Pancreas (tissue), 10 donors: ENCODE results near the gene ZNF683. TPM values are rescaled to one million over a fixed set of nuclear protein-coding genes. Genes with fewer than 3 reads are reported as not detected.

Experiments used
- ATAC-seq, 4 donors: fragments of 200-7000 bp; cut with Tn5 transposase; one replicate each; pipeline versions ENCODE4 v1.8.0 to v1.9.1; 2020; ENCODE audit warnings: mild to moderate bottlenecking in 4 of 4, moderate library complexity in 4 of 4
- DNase-seq, 6 donors: peaks; one replicate each; pipeline ENCODE4 v3.0.0-alpha.2; 2020
- FAIRE-seq: peaks from 2 replicates; lab custom pipeline; 2012; peaks lifted over from hg19 to GRCh38; lab: Jason Lieb, UNC
- H3K27ac ChIP-seq, 4 donors: fragments of 200-600 bp; sonication (generic); 1 replicate in 3 of 4; 2 replicates in 1 of 4; pipeline versions ENCODE4 v1.5.0 to v1.8.0; 2020
- H3K27me3 ChIP-seq, 4 donors: fragments of 200-600 bp; one replicate each; pipeline ENCODE4 v1.8.0; 2021
- H3K36me3 ChIP-seq, 3 donors: fragments of 200-600 bp; sonication (generic) in 1 of 3; one replicate each; pipeline versions ENCODE4 v1.5.0 to v1.8.0; 2020 to 2021
- H3K4me1 ChIP-seq, 3 donors: fragments of 200-600 bp; one replicate each; pipeline ENCODE4 v1.8.0; 2021
- H3K4me3 ChIP-seq, 4 donors: fragments of 200-600 bp; sonication (generic) in 2 of 4; one replicate each; pipeline versions ENCODE4 v1.5.0 to v1.8.0; 2020 to 2021
- H3K9me3 ChIP-seq, 4 donors: fragments of 200-600 bp; one replicate each; pipeline ENCODE4 v1.8.0; 2021
- WGBS, 2 donors: extraction: QIAGEN DNeasy Blood & Tissue Kit; methylation state at CpG; one replicate each; pipeline ENCODE4 v1.1.7; 2013; 5-methylcytosine and 5-hydroxymethylcytosine counted together
- intact Hi-C, 3 donors: fragments of 100-400 bp; cut with DNase I; formaldehyde crosslinking; loops; one replicate each; pipeline versions ENCODE4 v1.11.1 to v1.14.2; 2022
- polyA plus RNA-seq, 2 donors: library from polyadenylated mRNA; stranded (reverse); fragments of 200-250 nt; gene quantifications; one replicate each; pipeline ENCODE4 v1.2.3, GENCODE V29; 2013
- total RNA-seq, 6 donors: library from RNA; stranded (reverse); fragmentation: NEBNext Ultra II Directional in 4 of 6; extraction: Animal tissue kit (Norgen Biotek cat#: 25700) in 4 of 6; gene quantifications; one replicate each; pipeline versions ENCODE4 v1.2.1 to v1.2.4, GENCODE V29; 2021 to 2023
- TF ChIP-seq, protein P1 (sequence below), 4 donors: fragments of 200-600 bp; sonication (generic) in 3 of 4; IDR thresholded peaks; one replicate each; pipeline versions ENCODE4 v1.5.0 to v1.8.0; 2021; ENCODE audit warnings: antibody characterized with exemption in 4 of 4
- donor health status: healthy with polysubstance abuse.
- donor health status: DM: no; HTN: no; CAD: no; lungs with moderate emphysema.
- donor health status: DM: no; HTN: no; CAD: no.
- donor health status: control.
- donor health status: control.
- donor health status: Bipolar disorder and iron deficiency.
- donor health status: DM: yes; HTN: yes; CAD: no.
- donor health status: DM: no; HTN: no; CAD: no.
- donor health status: DM: no; HTN: no; CAD: no.
- donor health status: DM: yes; HTN: yes; CAD: no.

ZNF683 gene
- total and polyA plus RNA-seq, 8 donors, result 0.12 to 0.47 (median 0.27) TPM; not detected in 4

DNA sequence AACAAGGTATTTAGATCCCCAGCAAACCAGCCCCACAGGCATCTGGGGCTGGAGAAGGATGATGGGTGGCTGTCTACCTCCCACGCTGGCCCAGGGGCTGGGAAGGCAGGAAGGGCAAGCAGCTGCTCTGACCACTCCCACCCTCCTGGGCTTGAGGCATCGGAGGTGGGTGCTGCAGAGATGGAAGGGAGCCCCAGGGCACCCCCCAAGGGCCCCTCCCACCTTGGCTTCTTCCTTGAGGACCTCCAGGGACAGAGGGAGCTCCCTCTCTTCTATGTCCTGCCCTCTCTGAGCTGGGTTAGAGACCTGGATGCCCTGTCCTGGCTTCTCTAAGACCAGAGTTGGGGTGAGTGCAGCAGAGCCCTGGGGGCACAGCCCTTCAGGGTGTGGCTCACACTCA lies 51.7 kb downstream of the ZNF683 start:
- H3K4me1 ChIP-seq, result no peaks in the 10 kb centered on the region
- intact Hi-C loops, result loop anchor here in 1 of 3 donors (5.0 kb wide), 1 partner anchor 39 kb away; the partner anchor contains the start of gene SH3BGRL3
- no peaks in the 10 kb centered on the region for H3K36me3 ChIP-seq
- DNase-seq, result no peak
- H3K4me3 ChIP-seq, result no peak overlapping the region
- peak in 2 of 4 donors; percentile 3 to 23 for ATAC-seq
- no peaks in the 10 kb centered on the region for H3K9me3 ChIP-seq
- TF ChIP-seq, protein P1, sequence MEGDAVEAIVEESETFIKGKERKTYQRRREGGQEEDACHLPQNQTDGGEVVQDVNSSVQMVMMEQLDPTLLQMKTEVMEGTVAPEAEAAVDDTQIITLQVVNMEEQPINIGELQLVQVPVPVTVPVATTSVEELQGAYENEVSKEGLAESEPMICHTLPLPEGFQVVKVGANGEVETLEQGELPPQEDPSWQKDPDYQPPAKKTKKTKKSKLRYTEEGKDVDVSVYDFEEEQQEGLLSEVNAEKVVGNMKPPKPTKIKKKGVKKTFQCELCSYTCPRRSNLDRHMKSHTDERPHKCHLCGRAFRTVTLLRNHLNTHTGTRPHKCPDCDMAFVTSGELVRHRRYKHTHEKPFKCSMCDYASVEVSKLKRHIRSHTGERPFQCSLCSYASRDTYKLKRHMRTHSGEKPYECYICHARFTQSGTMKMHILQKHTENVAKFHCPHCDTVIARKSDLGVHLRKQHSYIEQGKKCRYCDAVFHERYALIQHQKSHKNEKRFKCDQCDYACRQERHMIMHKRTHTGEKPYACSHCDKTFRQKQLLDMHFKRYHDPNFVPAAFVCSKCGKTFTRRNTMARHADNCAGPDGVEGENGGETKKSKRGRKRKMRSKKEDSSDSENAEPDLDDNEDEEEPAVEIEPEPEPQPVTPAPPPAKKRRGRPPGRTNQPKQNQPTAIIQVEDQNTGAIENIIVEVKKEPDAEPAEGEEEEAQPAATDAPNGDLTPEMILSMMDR (IDR thresholded peaks at IDR 0.05), result no peak
- no peak for FAIRE-seq
- no peaks in the 10 kb centered on the region for H3K27me3 ChIP-seq
- 50 to 58% methylated on average over 2 of the region's 2 CpGs for WGBS, 2 donors
- H3K27ac ChIP-seq, result no peak overlapping the region

GRCh38 chr1:26318338-26319064 lies 54.0 kb downstream of the ZNF683 start:
- TF ChIP-seq, protein P1 (IDR thresholded peaks at IDR 0.05), result no peak
- H3K36me3 ChIP-seq, result no peaks in the 10 kb centered on the region
- 55 to 67% methylated on average over 9 of the region's 9 CpGs for WGBS, 2 donors
- no peak overlapping the region for H3K27ac ChIP-seq
- no peaks in the 10 kb centered on the region for H3K4me1 ChIP-seq
- H3K4me3 ChIP-seq, result no peak overlapping the region
- ATAC-seq (peak in 3 of 4 donors; percentile 17 to 56 (median 24)), DNase-seq (peak in 1 of 6 donors; percentile 48), FAIRE-seq (no peak)
- no peaks in the 10 kb centered on the region for H3K27me3 ChIP-seq
- no peaks in the 10 kb centered on the region for H3K9me3 ChIP-seq
- intact Hi-C loops, result loop anchor here in 1 of 3 donors (5.0 kb wide), 1 partner anchor 41 kb away; no protein-coding TSS in a partner anchor

GRCh38 chr1:26317612-26318337 lies 54.8 kb downstream of the ZNF683 start, which contains the start of gene CD52:
TSS of gene CD52 (plus strand) at chr1:26317958. CDS start at chr1:26318018, 60 bp downstream.
- no peak within 1 kb of the TSS for H3K27ac ChIP-seq
- H3K9me3 ChIP-seq, result no peaks in the 10 kb centered on the region
- no peak within 1 kb of the TSS for H3K4me3 ChIP-seq
- H3K36me3 ChIP-seq, result no peaks in the 10 kb centered on the region
- 66 to 74% methylated on average over 12 of the region's 12 CpGs for WGBS, 2 donors
- no peaks in the 10 kb centered on the region for H3K4me1 ChIP-seq
- no peaks in the 10 kb centered on the region for H3K27me3 ChIP-seq
- intact Hi-C loops, result loop anchor here in 1 of 3 donors (5.0 kb wide), 1 partner anchor 40 kb away; no protein-coding TSS in a partner anchor
- ATAC-seq, result no peak
- no peak for FAIRE-seq
- no peak for DNase-seq
- TF ChIP-seq, protein P1 (IDR thresholded peaks at IDR 0.05), result no peak

DNA sequence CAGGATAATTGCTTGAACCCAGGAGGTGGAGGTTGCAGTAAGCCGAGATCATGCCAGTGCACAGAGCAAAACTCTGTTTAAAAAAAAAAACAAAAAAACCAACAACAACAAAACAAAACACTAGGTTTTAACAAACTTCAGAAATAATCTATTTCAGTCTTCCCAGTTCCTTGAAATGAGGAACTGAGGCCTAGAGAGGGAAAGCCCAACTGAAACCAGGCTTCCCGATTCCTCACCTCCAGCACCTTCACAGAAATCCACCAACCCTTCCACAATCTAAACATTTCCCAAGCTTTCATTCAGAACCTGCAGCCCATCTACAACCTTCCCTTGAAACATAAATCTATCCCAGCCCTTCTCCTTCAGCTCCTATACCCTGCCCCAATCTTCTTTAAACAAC lies 55.4 kb downstream of the ZNF683 start:
- H3K9me3 ChIP-seq, result no peaks in the 10 kb centered on the region
- ATAC-seq (no peak), FAIRE-seq (no peak), DNase-seq (no peak)
- no peaks in the 10 kb centered on the region for H3K27me3 ChIP-seq
- no peaks in the 10 kb centered on the region for H3K36me3 ChIP-seq
- TF ChIP-seq, protein P1 (IDR thresholded peaks at IDR 0.05), result no peak
- WGBS, 2 donors, result 85 to 90% methylated on average over 2 of the region's 2 CpGs
- H3K27ac ChIP-seq, result no peak overlapping the region
- intact Hi-C loops, result loop anchor here in 1 of 3 donors (5.0 kb wide), 1 partner anchor 40 kb away; no protein-coding TSS in a partner anchor
- no peaks in the 10 kb centered on the region for H3K4me1 ChIP-seq
- no peak overlapping the region for H3K4me3 ChIP-seq
